Suppressor macrophage treated with lipopolysaccharide for 4 hours (primary cell): ENCODE results near the gene ERG.

Source experiments
- DNase-seq: peaks from one replicate; pipeline ENCODE4 v3.0.0-alpha.2; 2020

Gene ERG

GRCh38 chr21:38472412-38473108 is 25.7 kb downstream of the ERG start:
- peak; percentile 48 for DNase-seq

GRCh38 chr21:38471766-38472165 is 26.5 kb downstream of the ERG start:
- no peak for DNase-seq

DNA sequence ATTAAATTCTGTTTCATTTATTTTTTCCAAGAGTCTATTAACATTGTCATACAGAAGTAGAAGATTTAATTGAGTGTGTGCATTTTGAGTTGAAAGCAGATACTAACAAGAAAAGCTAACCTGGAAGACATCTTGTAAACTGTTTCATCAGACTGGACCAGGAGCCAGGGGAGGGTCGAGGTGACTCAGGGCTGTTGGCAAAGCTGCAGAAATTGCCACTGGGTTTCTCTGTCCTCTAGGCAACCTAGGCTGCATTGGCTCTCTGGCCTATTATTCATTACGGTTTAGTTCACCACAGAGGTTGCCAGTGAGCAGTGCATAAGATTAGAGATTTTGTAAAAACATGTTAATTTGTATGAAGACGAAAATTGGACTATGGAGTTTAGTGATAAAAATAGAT is 27.5 kb downstream of the ERG start:
- DNase-seq = no peak

- no peak for DNase-seq
Observed at GRCh38 chr21:38469642-38470041, 28.6 kb downstream of the ERG start.

GRCh38 chr21:38468989-38469388 is 29.3 kb downstream of the ERG start:
- no peak for DNase-seq

GRCh38 chr21:38467911-38468310 is 30.4 kb downstream of the ERG start:
- DNase-seq = no peak

GRCh38 chr21:38467374-38467773 is 30.9 kb downstream of the ERG start:
- peak; percentile 56 for DNase-seq

GRCh38 chr21:38460171-38460742 is 38.0 kb downstream of the ERG start:
- peak; percentile 82 for DNase-seq

- DNase-seq = no peak
Observed at GRCh38 chr21:38459490-38459889, 38.8 kb downstream of the ERG start.

GRCh38 chr21:38455403-38455802 is 42.9 kb downstream of the ERG start:
- no peak for DNase-seq

DNA sequence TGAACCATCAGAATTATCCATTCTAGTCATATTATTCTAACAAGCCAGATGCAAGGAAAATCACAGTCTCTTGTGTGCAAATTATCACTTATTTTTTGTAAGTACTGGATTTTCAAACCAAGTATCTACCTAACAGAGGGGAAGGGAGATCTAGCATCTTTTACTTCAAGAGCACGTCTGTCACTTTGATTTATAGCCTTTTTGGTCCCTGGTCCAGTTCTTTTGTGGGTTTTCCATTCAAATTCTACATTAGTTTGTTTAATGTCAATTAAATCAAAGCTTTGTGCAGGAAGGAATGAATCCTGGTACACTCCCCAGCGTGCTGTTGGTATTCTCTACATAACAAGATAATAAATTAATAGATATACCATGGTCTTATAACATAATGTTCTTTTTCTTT is 43.6 kb downstream of the ERG start:
- DNase-seq = no peak

DNA sequence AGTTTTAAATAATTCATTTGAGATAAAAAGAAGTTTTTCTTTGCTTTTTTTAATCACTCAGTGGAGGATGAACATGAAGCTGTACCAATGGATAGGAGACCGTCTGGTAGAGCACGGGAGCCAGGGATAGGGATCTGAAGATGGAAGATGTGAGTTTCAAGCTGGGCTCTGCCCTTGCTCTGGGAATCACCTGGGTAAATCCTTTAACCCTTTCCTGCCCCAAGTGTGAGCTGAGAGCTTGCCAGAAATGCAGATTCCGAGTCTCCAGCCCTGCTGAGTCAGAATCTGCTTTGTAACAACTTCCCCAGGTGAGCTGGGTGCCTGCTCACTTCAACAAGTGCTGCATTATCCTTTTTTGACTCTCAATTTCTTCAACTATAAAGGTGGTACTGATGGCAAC is 44.1 kb downstream of the ERG start:
- DNase-seq = no peak

- peak; percentile 11 for DNase-seq
Observed at GRCh38 chr21:38448671-38449385, 49.4 kb downstream of the ERG start.

DNA sequence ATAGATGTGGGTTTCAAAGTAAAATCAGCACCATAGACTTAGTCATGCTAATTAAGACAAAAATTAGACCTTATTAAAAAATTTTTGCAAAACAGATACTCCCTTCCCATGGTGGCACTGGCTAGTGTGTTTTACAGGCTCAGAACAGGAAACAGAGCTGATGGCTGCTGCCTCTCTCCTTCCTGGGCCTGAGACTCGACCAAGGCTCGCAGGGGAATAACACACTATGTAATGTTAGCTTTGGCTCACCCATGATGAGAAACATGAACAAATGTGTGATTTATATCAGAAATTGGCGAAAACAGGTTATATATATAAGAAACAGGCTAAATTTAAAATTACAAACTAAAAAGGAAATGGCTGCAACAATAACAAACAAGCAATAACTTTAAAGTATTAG is 50.7 kb downstream of the ERG start:
- no peak for DNase-seq

GRCh38 chr21:38444691-38445090 is 53.6 kb downstream of the ERG start:
- no peak for DNase-seq

GRCh38 chr21:38443110-38443509 is 55.2 kb downstream of the ERG start:
- no peak for DNase-seq

- no peak for DNase-seq
Observed at GRCh38 chr21:38441153-38441552, 57.1 kb downstream of the ERG start.

DNA sequence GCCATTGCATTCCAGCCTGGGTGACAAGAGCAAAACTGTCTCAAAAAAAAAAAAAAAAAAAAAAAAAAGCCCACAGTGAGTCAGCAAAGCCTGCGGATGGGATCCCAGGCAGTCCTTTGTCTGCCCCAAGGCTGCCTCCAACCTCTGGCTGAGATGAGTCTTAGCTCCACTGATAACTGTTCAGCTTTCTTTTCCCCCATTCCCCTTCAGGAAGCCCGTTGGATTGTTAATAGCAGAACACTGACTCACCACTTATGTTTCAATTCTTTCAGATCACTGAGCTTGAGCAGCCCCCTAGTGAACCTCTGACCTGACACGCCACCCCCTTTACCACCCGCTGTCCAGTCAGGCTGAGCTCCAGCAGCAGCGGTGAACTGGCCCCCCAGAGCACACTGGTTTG is 57.5 kb downstream of the ERG start:
- peak; percentile 39 for DNase-seq

DNA sequence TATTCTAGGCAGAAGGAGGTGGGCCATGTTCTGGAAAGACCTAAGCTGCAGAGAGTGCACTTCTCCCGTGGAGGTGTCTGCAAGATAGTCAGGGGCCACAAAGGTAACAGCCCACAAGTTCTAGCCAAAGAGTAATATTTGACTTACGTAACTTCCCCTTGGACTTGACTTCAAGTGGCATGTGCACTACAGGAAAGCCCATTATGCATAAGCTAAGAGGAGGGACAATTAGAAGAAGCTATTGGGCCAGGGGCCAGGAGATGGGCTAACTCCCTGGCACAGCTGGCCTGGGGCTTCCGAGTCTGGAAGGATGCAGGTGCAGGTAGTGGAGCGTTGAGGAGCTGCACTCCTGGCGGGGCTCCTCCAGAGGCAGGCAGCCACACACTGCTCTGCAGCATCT is 58.3 kb downstream of the ERG start:
- peak; percentile 16 for DNase-seq

DNA sequence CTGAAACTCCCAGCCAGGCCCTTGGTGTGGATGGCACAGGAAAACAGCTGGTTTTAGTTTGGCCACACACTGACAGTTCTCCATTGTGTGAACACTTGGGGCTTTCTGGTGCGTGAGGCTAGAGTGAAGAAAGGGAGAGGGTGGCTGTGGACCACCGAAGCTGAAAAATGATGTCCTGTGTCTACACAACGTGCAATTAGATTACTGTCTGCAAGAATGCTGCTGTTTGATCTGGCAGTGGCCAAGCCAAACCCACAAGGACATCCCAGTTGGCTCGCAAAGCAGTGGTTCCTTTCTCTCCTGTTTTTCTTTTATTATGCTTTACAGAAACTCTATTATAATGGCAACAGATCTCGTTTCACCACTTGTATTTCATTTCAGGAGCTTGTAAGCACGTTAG is 58.9 kb downstream of the ERG start:
- no peak for DNase-seq

- DNase-seq = peak; percentile 27
Observed at GRCh38 chr21:38438462-38438893, 59.8 kb downstream of the ERG start.

DNA sequence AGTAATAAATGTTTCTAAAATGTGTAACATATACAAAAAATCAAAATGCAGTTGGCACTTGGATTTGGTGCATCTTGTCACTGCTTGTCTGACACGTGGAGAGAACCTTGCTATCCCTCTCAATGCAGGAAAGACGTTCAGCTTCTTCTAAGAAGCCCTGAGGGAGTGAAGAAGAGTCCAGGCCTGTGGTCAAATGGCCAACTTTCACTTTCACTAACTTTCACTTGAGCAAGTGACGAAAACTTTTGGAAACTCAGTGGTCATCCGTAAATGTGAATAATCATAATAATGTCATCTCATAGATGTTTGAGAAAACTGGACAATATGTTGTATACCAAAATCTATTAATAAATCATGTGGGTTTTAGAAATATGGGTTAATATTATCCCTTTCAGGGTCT is 61.9 kb downstream of the ERG start:
- peak; percentile 53 for DNase-seq

- DNase-seq = no peak
Observed at GRCh38 chr21:38434913-38435533, 63.3 kb downstream of the ERG start.

- DNase-seq = no peak
Observed at GRCh38 chr21:38433471-38433870, 64.8 kb downstream of the ERG start.
